SW 1271 (cell line): ENCODE results near the gene LYSMD3.
A peak's percentile ranks its signal among the peaks of the same experiment; 100 is the strongest.

ENCODE experiments used
- DNase-seq, 2 experiments: peaks; one replicate each; lab custom pipeline; 2025; lab: John Stamatoyannopoulos, UW

Gene LYSMD3

DNA sequence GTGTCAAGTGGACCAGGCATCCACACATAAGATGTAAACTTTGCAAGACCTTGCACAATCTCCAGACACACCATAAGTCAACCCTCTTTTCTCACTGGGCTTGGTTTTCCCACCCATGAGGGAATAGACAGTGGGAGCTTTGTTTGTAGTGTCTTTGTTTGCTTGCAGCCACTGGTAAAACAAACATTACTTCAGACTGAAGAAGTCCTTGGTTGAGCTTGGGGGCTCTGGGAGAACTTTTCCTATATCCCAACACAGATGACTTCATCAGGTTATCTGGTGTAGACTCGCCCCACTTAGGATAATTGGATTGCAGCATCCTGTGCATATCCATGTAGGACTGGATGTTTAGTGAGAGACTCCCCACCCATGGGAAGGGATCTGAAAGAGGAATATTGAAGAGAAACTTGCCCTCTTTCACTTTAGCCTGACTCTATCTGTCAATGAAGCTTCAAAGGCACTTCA is 17.7 kb upstream of the LYSMD3 start:
- DNase-seq = no peak

DNA sequence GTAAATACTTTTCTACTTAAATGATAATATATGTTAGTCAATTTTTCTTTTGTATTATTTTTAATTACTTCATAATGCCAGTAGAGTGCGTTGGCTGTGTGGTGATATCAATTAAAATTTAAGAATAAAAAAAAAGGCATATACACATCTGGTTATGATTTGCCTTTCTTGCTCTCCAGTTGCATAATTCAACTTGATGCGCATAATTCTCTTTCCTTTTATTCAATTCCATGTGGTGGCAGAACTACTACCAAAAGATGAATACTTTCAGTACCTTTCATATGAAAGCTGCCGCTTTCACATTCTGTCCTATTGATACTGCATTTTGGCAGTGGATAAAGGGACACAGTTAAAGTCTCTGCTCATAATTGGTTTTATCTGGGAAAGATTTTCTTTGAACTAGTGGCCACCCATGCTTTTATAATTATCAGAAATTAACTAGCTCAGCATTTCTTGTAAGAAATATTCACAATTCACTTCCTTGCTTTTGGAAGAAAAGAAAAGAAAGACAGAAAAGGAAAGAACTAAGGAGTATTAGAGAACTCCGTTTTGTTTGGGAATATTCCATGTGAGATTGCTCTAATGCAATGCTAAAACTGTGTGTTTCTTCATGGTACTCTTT is 16.9 kb upstream of the LYSMD3 start:
- DNase-seq = no peak

DNA sequence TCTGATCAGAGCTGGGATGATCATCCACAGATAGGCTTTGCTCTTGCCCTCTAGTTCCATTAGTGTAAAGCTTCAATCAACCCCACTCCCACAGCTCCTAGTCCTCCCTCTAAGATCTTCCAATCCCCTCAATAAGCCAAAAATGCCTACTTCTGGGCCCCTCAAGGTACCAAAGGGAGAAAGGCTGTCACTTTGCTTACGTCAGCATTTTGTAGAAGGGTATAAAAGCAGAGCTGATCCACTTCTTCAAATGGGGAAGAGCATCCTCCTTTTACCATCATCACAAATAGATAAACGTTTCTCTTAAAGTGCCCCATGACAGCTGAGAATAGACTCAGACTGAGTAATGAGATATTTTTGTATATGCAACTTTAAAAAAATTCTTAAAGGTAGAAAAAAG is 16.1 kb upstream of the LYSMD3 start:
- DNase-seq = no peak

DNA sequence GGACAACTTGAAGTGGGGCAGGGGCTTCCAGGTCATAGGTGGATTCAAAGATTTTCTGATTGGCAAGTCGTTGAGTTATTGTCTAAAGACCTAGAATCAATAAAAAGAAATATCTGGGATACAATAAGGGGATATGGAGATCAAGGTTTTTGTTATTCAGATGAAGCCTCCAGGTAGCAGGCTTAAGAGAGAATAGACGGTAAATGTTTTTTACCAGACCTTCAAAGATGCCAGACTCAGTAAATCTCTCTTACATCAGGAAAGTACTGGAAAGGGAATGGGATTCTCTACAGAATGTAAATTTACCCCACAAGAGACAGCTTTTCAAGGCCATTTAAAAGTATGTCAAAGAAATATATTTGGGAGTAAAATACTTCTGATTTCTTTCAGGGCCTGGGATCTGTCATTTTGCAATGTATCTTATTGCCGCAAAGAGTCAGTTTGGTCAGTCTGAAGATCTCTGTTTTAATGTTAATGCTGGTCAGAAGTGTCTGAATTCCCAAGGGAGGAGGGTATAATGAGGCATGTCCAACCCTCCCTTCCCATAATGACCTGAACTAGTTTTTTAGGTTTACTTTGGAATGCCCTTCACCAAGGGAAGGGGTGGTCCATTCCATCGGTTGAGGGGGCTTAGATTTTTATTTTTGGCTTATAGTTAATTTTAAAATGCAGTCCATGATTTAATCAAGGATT is 13.6 kb upstream of the LYSMD3 start:
- no peak for DNase-seq

DNA sequence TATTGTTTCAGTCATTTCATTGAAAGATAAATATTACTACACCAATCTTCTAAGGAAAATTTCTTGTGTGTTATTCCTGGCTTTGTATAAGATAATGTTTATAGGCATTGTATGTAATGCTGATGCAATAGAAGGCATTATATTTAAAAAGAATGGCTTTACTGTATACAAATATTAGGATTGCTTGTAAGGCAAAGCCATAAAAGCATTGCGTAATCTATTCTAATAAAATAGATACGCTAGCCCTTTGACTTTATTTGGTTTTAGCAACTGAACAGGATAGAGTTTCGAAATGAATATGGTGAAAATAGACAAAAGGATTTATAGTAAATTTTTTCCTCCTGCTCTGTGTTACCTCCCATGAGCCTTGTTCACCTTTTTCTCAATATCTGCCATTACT is 5.5 kb upstream of the LYSMD3 start:
- no peak for DNase-seq

DNA sequence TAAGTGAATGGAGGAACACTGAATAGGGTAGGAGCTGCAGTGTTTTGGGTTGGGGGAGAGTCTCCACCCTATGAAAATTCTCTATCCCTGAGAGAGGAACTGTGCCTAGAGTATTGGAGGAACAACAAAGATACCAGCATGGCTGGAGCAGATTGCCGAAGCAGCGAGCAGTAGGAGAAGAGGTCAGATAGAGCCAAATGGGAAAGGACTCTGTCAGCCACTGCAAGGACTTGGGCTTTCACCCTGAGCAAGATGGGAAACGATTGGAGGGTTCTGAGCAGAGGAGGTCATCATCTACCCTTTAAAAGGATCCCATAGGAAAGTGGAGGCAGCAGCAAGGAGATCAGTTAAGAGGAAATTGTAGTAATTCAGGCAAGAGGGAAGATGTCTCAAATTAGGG is 4.4 kb upstream of the LYSMD3 start:
- DNase-seq = no peak

DNA sequence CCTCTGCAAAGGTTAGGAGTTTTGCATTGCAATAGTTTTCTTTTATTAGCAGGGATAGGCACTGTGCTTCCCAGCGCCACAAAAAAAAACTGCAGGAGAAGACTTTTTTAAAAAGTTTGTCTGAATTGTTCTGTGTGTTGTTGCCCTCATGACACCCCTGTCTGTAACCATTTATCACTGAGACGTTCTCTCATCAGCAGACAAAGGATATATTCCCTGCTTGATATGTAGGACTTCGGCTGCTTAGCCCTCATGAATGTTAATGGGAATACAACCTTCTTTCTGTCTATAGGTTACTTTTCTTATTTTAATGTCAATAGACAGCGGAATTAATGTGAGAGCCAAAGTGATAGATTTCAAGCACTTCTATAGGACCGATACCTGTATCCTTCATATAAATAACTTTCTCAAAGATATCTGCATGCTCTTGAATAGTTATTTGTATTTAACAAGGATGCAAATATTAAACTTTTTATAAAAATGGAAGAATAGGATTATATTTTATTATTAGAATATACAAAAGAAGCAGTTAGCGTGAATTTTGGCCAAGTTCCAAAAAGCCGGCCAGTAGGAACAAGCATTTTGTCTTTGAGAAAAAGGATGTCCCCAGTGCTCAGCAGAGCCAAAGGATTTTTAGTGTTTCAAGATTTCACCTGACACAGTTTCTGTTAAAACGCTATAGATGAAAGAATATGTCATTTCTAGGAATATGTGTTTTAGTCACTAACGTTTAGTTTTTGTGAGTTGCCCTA is 1.5 kb upstream of the LYSMD3 start:
- DNase-seq = no peak

DNA sequence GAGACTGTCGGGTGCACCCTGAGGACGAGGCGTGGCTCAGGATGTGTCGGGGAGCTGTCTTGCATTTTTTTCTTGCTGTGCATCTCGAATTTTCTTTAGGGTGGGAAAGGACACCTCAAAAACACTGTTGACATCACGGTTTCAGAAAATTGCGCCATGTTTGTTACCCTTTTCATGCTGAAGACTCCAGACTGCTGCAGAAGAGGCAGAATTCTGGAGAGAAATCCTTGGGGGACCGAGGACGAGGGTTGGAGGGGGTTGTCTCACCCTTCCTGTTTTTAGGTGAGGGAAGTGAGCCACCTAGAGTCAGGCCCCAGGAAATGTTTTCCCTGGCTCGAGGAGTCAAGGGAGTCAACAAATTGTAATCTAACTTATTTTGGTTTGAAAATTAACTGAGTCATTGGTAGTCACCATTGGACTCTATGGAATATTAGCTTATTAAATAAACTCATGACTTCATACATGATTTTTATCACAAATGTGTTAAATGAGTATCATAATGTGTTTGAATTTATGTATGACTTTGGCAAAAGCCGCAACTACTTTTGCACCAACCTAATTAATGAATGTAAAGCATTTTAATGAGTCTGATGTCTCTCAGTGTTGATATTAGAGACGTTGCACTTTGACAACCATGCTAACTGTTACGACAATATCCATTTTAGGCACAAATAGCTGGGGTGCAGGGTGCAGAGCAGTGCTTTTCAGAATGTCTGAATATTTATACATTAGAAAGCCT is 724 bp upstream of the LYSMD3 start:
- peak; percentile 61 to 82 for DNase-seq

DNA sequence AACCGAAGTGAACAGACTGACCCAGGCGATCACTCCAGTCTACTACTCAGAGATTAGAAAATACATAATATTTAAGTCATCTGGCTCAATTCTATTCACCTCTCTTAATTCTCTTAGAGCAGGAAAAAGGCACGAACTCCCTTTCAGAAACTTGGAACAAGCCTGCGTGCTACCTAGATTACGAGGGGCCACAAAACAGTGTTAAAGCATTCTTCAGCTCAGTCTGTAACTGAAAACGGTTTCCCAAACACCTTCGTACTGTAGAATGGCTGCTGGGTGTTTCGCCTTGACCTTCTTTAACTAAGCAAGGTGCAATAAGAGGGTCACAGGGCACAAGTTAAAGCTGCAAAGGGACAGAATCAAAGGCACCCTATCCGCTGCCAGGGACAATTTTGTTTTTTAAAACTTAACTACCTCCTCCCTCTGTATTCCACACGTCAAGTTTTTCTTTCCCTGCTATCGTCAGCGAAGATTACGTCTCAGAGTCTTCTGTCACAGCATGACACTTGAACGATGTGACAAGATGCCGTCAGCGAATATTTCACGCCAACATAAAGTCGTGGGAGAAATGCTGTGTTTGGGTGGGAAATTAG is 687 bp downstream of the LYSMD3 start:
- DNase-seq = no peak

DNA sequence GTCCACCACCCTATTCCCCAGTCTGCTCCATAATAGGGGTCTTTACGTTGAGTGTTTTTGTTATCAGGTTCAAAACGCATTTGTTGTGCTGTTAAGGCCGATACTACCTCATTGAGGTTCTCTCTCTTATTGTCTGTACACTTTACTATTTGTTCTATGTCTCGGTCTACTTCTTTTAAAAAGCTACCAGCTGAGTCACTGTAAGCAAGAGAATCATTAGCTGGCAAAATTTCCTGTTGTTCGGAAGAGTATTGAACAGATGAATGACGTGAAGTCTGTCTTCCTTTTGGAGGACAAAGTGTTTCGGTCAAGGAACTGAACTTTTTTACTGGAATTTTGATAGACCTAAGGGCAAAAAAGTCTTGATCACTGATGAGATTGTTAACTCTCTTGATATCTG is 10.3 kb downstream of the LYSMD3 start:
- no peak for DNase-seq

DNA sequence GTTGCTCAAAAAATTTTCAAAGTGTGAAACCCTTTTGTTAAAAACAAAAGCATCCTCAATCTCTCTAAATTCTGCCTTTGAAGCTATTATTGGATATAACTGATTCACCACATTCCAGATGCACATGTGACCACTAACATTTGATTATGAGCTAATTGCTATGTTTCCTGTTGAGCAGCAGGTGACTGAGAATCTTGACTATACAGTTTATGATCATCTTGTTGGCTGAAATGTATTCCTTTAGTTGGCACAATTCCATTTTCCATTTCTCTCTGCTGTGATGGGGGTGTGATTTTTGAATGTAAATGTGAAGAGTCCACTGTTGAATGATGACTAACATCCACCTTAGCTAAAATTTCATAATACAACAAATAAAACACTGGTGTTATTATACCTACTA is 10.7 kb downstream of the LYSMD3 start:
- peak in 1 of 2 experiments; percentile 16 for DNase-seq

DNA sequence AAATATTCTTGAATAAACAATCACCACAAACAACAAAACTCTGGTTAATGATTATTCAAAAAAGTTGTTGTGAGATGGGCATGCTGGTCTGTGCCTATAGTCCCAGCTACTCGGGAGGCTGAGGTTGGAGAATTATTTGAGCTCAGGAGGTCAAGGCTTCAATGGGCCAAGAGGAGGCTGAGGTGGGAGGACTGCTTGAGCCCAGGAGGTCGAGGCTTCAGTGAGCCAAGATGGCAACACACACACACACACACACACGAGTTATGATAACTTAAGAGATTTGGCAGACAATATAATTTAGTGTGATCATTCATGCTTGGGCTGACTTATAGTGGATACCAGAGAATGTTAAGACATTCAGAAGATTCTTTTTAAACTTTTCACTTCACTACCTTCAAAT is 14.9 kb downstream of the LYSMD3 start:
- no peak for DNase-seq

DNA sequence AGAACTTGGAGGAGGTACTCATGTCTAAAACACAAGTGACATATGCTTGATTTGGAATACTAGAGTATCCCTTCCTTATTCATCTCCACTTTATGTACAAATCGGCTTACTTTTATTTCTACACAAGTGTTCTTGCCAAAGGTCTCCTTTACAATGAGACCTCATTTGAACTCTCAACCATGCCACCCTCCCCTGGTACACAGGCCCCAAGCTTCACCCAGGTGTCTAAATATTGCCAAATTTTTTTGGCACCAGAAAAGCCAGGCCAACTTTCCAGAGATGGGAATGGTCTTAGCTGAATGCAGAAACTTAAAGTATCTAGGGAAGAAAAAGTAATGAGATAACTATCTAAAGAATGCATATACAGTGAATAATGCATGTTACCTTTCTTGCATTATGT is 18.9 kb downstream of the LYSMD3 start:
- no peak for DNase-seq

DNA sequence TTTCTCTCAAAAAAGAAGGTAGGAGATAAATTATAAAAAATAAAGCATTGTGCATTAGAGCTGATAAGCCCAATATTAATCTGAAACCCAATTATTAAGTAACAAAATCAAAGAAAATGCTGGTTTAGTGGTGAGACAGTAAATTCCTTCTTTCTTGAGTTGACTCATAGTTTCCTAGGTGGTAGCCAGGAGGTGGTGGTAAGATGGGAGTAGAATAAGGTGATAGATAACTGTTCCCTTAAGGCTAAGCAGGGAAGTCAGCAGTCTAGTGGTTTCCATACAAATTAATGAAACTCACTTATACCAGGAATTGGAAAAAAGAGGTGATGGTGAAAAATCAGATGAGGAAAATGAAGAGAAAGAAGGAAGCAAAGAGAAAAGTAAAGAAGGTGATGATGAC is 23.2 kb downstream of the LYSMD3 start:
- no peak for DNase-seq

DNA sequence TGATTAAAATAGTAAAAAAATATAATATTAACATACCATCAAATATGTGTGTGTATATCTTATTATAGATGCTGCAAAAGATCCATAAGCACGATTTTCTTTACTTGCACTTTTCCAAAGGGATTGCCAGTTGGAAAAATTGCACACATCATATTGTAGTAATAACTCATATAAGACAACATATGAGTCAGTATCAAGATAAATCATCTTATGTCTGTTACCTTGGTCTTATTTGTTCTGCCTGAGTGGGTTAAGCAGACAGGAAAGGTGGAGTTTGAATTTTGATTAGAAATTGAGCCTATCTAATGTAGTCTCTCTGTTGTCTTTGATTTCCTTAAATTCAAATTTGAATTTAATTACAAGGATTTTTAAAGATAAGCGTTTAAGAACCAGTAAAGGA is 24.6 kb downstream of the LYSMD3 start:
- no peak for DNase-seq

DNA sequence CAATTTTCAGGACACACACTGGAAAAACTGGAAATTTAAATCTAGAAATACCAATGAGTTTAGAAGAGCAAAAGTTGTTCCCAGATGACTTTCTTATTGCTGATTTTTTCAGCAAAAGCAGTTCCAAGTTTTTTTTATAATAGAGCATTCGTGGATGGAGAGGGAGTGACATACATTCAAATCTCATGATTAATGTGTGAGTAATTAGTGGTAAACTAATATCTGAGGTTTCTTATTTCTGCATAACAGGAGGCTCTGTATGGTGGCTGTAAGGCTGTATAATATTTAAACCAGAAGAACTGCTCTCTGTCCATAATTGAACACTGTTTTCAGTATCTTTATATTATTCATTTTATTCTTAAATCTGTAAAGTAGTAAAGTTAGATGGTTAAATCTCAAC is 25.8 kb downstream of the LYSMD3 start:
- DNase-seq = no peak

DNA sequence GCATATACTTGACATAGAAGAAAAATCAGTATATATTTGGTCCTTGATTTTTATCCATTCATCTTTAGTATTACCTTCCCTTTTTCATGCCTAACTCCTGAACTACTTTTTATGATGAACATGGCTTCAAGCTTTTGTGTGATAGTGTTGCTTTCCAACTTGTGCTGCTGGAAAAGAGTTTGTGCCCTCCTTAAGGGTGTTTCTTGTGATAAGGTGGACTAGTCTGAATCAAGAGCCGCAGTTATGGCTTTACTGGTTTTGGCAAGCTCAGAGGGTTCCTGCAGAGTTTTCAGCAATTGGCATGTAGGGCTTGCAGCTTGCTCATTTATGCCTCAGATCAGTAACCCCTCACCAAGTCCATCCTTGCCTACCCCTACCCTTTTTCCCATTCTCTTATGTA is 34.2 kb downstream of the LYSMD3 start:
- no peak for DNase-seq

DNA sequence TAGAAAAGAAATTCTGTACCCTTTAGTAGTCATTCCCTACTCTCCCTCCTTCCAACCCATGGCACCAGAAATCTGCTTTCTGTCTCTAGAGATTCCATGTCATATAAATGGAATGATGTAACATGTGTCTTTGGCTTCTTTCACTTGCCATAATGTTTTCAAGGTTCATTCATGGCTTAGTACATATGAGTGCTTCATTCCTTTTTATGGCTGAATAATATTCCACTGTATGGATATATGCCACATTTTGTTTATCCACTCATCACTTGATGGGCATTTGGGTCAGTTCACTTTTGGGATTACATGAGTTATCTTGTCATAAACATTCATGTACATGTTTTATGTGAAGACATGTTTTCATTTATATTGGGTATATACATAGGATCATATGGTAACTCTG is 35.3 kb downstream of the LYSMD3 start:
- no peak for DNase-seq

DNA sequence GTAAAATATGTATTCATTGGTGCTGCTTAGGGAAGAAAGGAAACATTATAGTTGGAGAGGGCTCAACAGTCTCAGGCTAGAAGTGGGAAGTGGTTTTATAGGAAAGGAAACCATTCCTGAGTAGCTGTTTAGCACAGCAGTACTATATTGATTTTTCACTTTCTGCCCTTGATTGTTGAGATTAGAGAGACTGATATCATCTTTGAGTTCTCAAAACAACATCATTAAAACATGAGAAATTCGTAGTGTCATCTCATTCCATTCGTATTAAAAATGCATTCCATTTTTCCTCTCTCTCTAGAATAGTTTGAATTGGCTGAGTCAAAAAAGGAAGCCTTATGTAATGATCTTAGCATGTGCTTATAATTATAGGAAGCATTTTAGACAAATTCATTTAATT is 40.6 kb downstream of the LYSMD3 start:
- DNase-seq = no peak

DNA sequence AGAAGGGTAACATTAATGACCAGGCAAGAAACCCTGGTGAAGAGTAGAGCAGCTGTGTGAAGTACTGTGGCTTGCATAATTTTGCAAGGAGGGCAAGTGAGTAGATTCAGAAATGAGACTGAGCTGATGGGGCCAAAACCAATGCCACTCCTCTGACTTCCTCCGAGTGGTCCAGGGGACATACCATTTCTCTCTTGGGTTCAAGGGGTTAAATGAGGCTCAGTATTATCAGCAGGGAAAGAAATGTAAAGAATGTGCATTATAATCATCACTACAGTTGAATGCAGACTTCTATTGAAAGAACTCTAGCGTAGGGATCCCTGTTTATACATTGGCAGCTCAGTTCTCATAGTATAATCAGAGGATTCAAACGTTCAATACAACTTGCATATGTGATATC is 44.8 kb downstream of the LYSMD3 start:
- no peak for DNase-seq

DNA sequence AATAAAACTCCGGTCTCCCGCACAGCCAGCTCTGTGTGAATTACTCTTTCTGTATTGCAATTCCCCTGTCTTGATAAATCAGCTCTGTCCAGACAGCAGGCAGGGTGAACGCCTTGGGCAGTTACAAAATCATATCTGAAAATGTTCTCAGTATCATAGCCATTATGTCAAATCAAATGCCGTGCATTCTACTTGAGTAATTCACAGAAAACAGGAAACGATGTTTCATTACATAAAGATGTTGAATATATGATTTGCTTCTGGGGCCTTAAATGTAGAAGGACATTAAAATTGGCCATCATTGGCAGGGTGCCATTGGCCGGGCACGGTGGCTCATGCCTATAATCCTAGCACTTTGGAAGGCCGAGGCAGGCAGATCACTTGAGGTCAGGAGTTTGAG is 46.2 kb downstream of the LYSMD3 start:
- no peak for DNase-seq

DNA sequence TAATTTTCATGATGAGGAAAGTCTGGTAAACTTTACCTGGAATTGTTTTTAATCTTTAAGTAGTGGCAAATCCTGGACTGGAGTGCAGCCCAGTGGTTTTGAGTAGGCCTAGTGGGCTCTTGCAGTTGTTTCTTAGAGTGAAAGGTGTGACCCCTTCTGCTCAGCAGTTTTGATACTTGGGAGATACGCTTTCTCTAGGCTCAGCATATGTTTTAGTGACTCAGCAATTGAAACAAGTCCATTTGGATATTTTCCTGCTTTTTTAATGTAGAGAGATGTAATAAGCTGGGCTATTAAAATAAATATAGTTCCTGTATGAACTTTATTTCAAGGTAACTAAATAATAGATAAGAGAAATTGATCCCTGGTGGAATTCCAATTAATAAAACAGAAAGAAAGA is 48.7 kb downstream of the LYSMD3 start:
- no peak for DNase-seq
